H1 (cell line): ENCODE measurements around the gene ABHD16A. TPM values are rescaled to one million over a fixed set of nuclear protein-coding genes. Genes with fewer than 3 reads are reported as not detected.

ENCODE experiments used
- CEBPB ChIP-seq: IDR thresholded peaks from 2 replicates; pipeline ENCODE4 v1.6.1; 2012; ENCODE audit warnings: low read depth, low read length
- NANOG ChIP-seq: IDR thresholded peaks from 2 replicates; pipeline ENCODE4 v1.6.1; 2011; ENCODE audit warnings: low read length, low read depth, mild to moderate bottlenecking, inconsistent platforms; ENCODE audit not compliant: insufficient read depth, poor library complexity, severe bottlenecking
- RAD21 ChIP-seq, 2 experiments: IDR thresholded peaks in 1 of 2; conservative IDR thresholded peaks in 1 of 2; 2 replicates each; pipeline ENCODE4 v1.6.1; 2011; ENCODE audit warnings: low read depth in 2 of 2, low read length in 2 of 2, improper control_type of control experiment in 1 of 2, inconsistent platforms in 1 of 2, mild to moderate bottlenecking in 1 of 2, moderate library complexity in 1 of 2
- SP1 ChIP-seq: IDR thresholded peaks from 2 replicates; pipeline ENCODE4 v1.6.1; 2011; ENCODE audit warnings: low read depth, low read length
- TAF1 ChIP-seq: IDR thresholded peaks from 2 replicates; pipeline ENCODE4 v1.6.1; 2011; ENCODE audit warnings: mild to moderate bottlenecking, low read depth, low read length
- TAF7 ChIP-seq: optimal IDR thresholded peaks from 2 replicates; pipeline ENCODE3; 2011; ENCODE audit warnings: low read depth, mild to moderate bottlenecking, inconsistent platforms, low read length, moderate library complexity, borderline replicate concordance
- TBP ChIP-seq: IDR thresholded peaks from 2 replicates; pipeline ENCODE4 v1.6.1; 2011; ENCODE audit warnings: low read depth, low read length, improper control_type of control experiment
- polyA plus RNA-seq, 7 experiments: library from polyadenylated mRNA; depleted of rRNA in 3 of 7; stranded (reverse) in 5 of 7; unstranded in 2 of 7; fragments of >200 nt in 5 of 7; fragments of 200-250 nt in 2 of 7; gene quantifications; 1 replicate in 5 of 7; 2 replicates in 1 of 7; 4 replicates in 1 of 7; pipeline versions ENCODE4 v1.2.1 to v1.2.3, GENCODE V29; 2011 to 2013; ENCODE audit warnings: missing spikeins in 2 of 7, mixed read lengths in 2 of 7
- total RNA-seq: library from RNA; stranded (reverse); fragmentation: NEBNext Ultra II Directional; extraction: Animal tissue kit (Norgen Biotek cat#: 25700); gene quantifications from 2 replicates; pipeline ENCODE4 v1.2.1, GENCODE V29; 2021

The ABHD16A gene
- total and polyA plus RNA-seq, 2 of the 8 experiments (the other 6 are each of a cell fraction or from before 2014, with no cell fraction given), result 32.9 to 40.2 TPM

GRCh38 chr6:31676322-31676903, 26.7 kb downstream of the ABHD16A start (continued):
- no peak for TF ChIP-seq RAD21 (IDR thresholded peaks at IDR 0.05 in 1 of 2, conservative IDR thresholded peaks at IDR 0.05 in 1 of 2; ENCODE audit: low read depth in 2 of 2, low read length in 2 of 2)
- no peak for TF ChIP-seq CEBPB
- TF ChIP-seq SP1, result no peak
- no peak for TF ChIP-seq TBP
- no peak for TF ChIP-seq TAF7
- TF ChIP-seq NANOG, result no peak
- TF ChIP-seq TAF1, result no peak
